A673 (cell line): ENCODE measurements around the gene PPFIBP1.

Experiments used
- CTCF ChIP-seq: fragments of 300-800, 200-600 bp; sonication (generic); conservative IDR thresholded peaks from 2 replicates; pipeline ENCODE4 v1.5.1; 2017; ENCODE audit warnings: low read depth, mild to moderate bottlenecking, antibody characterized with exemption, low read length, moderate library complexity, mixed read lengths
- EZH2 ChIP-seq: fragments of 200-600 bp; sonication (generic); IDR thresholded peaks from 2 replicates; pipeline ENCODE4 v1.6.1; 2017; ENCODE audit warnings: borderline replicate concordance, low read depth, mild to moderate bottlenecking, mixed read lengths, antibody characterized with exemption, low read length; ENCODE audit not compliant: poor library complexity, severe bottlenecking

- TF ChIP-seq CTCF (no peak), EZH2 (no peak)
Measured at GRCh38 chr12:27674989-27675388, 151.0 kb downstream of the PPFIBP1 start.
